Panc1 (cell line): Measurements from ENCODE around the gene ZFP69. TPM values are rescaled to one million over a fixed set of nuclear protein-coding genes. Genes with fewer than 3 reads are reported as not detected.

ENCODE experiments used
- ATAC-seq: fragments of 200-7000 bp; cut with Tn5 transposase; 2 replicates; pipeline ENCODE4 v1.9.1; 2020; ENCODE audit warnings: mild to moderate bottlenecking, moderate library complexity
- BruUV-seq: library from RNA; stranded (reverse); fragments of 400-500 nt; replicated peaks from 2 replicates; lab custom pipeline; 2021; lab: Mats Ljungman, UMichigan
- CTCF ChIA-PET: fragments of 300-600 bp; sonication (Branson Sonifier 250); formaldehyde crosslinking; loops from one replicate; lab custom pipeline; 2022; ENCODE audit warnings: antibody characterized with exemption; lab: Charles Lee
- POLR2A ChIA-PET: fragments of 300-600 bp; sonication (Branson Sonifier 250); formaldehyde crosslinking; loops from one replicate; lab custom pipeline; 2022; ENCODE audit warnings: antibody characterized with exemption; lab: Charles Lee
- DNase-seq: peaks from one replicate; pipeline ENCODE4 v3.0.0-alpha.2; 2010; ENCODE audit warnings: low read depth, low spot score
- H3K27ac ChIP-seq: 2 replicates; pipeline ENCODE4 v1.5.1; 2011; ENCODE audit warnings: mild to moderate bottlenecking, low read length, inconsistent platforms
- H3K27me3 ChIP-seq: fragments of 200-500 bp; sonication (Bioruptor generic); 2 replicates; pipeline ENCODE4 v1.6.0; 2014; ENCODE audit warnings: low read length, inconsistent platforms; ENCODE audit not compliant: control insufficient read depth, insufficient read depth
- H3K36me3 ChIP-seq: fragments of 200-500 bp; sonication (Bioruptor generic); 2 replicates; pipeline ENCODE4 v1.5.1; 2014; ENCODE audit warnings: inconsistent platforms, mild to moderate bottlenecking, low read length, moderate library complexity; ENCODE audit not compliant: control insufficient read depth, insufficient read depth
- H3K4me1 ChIP-seq: 2 replicates; pipeline ENCODE4 v1.5.1; 2011; ENCODE audit warnings: inconsistent platforms, mild to moderate bottlenecking, low read length, moderate library complexity; ENCODE audit not compliant: control insufficient read depth, insufficient read depth
- H3K4me3 ChIP-seq, 2 experiments: 2 replicates each; pipeline ENCODE4 v1.5.1; 2011 to 2012; ENCODE audit warnings: low read depth in 2 of 2, low read length in 2 of 2, mild to moderate bottlenecking in 2 of 2, inconsistent platforms in 1 of 2, moderate library complexity in 1 of 2
- H3K9me3 ChIP-seq: fragments of 200-500 bp; sonication (Bioruptor generic); 2 replicates; pipeline ENCODE4 v1.5.1; 2014; ENCODE audit warnings: low read depth, mild to moderate bottlenecking, inconsistent platforms, low read length, moderate library complexity; ENCODE audit not compliant: control insufficient read depth, insufficient read depth
- CTCF ChIP-seq: fragments of 450-650 bp; IDR thresholded peaks from 2 replicates; pipeline ENCODE4 v1.5.1; 2017; ENCODE audit warnings: mild to moderate bottlenecking
- POLR2AphosphoS5 ChIP-seq: IDR thresholded peaks from 2 replicates; pipeline ENCODE4 v1.6.1; 2012; ENCODE audit warnings: mild to moderate bottlenecking, low read depth, low read length, moderate library complexity
- REST ChIP-seq, 2 experiments: IDR thresholded peaks; 2 replicates each; pipeline ENCODE4 v1.6.1; 2011 to 2012; ENCODE audit warnings: low read depth in 2 of 2, control low read depth in 1 of 2, low read length in 1 of 2, mild to moderate bottlenecking in 1 of 2, moderate library complexity in 1 of 2; ENCODE audit not compliant: insufficient read depth in 1 of 2
- SIN3A ChIP-seq: IDR thresholded peaks from 2 replicates; pipeline ENCODE4 v1.6.1; 2012; ENCODE audit warnings: low read depth, mild to moderate bottlenecking, low read length, moderate library complexity, borderline replicate concordance; ENCODE audit not compliant: insufficient read depth
- TCF7L2 ChIP-seq: IDR thresholded peaks from 2 replicates; pipeline ENCODE4 v1.6.1; 2011; ENCODE audit warnings: mild to moderate bottlenecking, low read depth, low read length, inconsistent platforms
- in situ Hi-C: cut with HindIII; loops from 2 replicates; pipeline ENCODE4 v1.10.0; 2016; ENCODE audit warnings: low sequenced_read_pairs, low pct_unique_long_range_greater_than_20kb
- intact Hi-C: fragments of 100-400 bp; cut with micrococcal nuclease; formaldehyde crosslinking; loops from one replicate; pipeline ENCODE4 v1.10.0; 2022; ENCODE audit not compliant: unreplicated experiment
- total RNA-seq: library from RNA; stranded (reverse); gene quantifications from one replicate; pipeline ENCODE4 v1.2.1, GENCODE V29; 2021; ENCODE audit not compliant: unreplicated experiment

The ZFP69 gene
- total RNA-seq, 1 experiment from 2014 or later = 6.4 TPM

GRCh38 chr1:40532844-40533424, 55.8 kb downstream of the ZFP69 start:
- intact Hi-C loops (no loop called here), in situ Hi-C loops (no loop called here)
- peak overlapping the region; percentile 93 for H3K27ac ChIP-seq
- no TSS peak for BruUV-seq
- peak; percentile 61 for DNase-seq
- 0 out of 2 replicates have a peak, but pooled peaks cover 3% of the 10 kb centered on the region for H3K9me3 ChIP-seq
- no peaks in the 10 kb centered on the region for H3K36me3 ChIP-seq
- peak; percentile 69 for ATAC-seq
- H3K4me1 ChIP-seq = peaks cover 7% of the 10 kb centered on the region
- POLR2A ChIA-PET = interaction anchor here (0.6 kb wide), 1 partner anchor 12 kb away, joined by 3 read pairs; no protein-coding TSS in a partner anchor
- no peaks in the 10 kb centered on the region for H3K27me3 ChIP-seq
- TF ChIP-seq CTCF (peak; percentile 76; the same call in 1 of the 2 replicates), REST (IDR thresholded peaks at IDR 0.05; ENCODE audit: insufficient read depth in 1 of 2, low read depth in 2 of 2, low read length in 1 of 2) (no peak), TCF7L2 (no peak)
- H3K4me3 ChIP-seq = peak overlapping the region; percentile 81 to 89; a peak in 3 of 4 replicates
- CTCF ChIA-PET = interaction anchor here (0.5 to 0.7 kb wide), 3 partner anchors 31 to 601 kb away, joined by 3 to 7 read pairs (median 5); partner anchors contain the start of gene RIMS3

- intact Hi-C loops (no loop called here), in situ Hi-C loops (no loop called here)
- DNase-seq (no peak), ATAC-seq (no peak)
- TF ChIP-seq SIN3A (no peak), TCF7L2 (no peak), REST (IDR thresholded peaks at IDR 0.05; ENCODE audit: insufficient read depth in 1 of 2, low read depth in 2 of 2, low read length in 1 of 2) (no peak), POLR2AphosphoS5 (no peak), CTCF (no peak)
- BruUV-seq = no TSS peak
- CTCF ChIA-PET = no interaction called here
- Histone ChIP-seq H3K4me3 (no peak overlapping the region), H3K4me1 (peaks cover 7% of the 10 kb centered on the region), H3K27ac (no peak overlapping the region), H3K9me3 (no peaks in the 10 kb centered on the region), H3K36me3 (no peaks in the 10 kb centered on the region), H3K27me3 (no peaks in the 10 kb centered on the region)
- POLR2A ChIA-PET = no interaction called here
Observed at GRCh38 chr1:40534589-40534988, 57.5 kb downstream of the ZFP69 start.
